ENCODE measurements around the gene IGFBP2.

The IGFBP2 gene

DNA sequence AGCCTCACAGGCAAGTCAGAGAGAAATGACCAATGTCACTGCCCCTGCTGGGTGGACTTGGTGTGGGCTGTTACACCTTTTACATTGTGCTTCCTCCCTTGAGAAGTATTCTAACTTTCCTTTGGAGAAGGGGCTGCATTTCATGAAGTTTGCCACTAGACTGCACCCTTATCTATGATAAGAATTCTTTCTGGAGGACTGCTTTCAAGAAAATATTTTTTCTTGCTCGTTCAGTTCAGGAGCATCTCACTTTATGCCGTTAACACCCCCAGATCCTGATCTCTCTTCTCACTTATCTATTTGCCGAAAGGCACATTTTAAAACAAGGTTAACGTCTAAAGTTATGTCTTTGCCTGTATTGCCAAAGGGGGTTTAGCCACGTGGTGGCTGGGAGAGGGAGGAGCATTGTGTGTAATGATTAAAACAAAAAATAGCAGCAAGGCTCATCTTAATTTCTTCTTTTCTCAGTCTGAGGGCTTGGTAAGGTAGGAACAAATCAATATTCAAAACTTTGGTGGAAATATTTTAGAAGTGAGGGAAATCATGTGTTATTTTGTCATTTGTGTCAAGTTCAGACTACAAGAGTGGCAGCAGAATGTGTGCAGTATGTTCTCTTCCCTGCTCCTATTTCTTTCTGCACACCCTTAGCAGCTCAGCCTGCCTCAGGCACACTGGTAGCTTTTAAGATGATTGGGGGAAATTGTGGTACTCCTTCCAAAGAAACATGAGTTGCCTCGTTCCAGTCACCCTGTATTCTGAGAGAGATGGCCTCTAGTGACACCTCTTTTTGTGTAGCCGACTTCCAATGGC lies 63.7 kb downstream of the IGFBP2 start:
- in situ Hi-C loops (cut with HindIII; ENCODE audit: low sequenced_read_pairs) = no loop called here

GRCh38 chr2:216698293-216698692 lies 65.1 kb downstream of the IGFBP2 start:
- in situ Hi-C loops (cut with HindIII; ENCODE audit: low sequenced_read_pairs) = no loop called here

- in situ Hi-C loops (cut with HindIII; ENCODE audit: low sequenced_read_pairs) = no loop called here
Observed at GRCh38 chr2:216698895-216699294, 65.7 kb downstream of the IGFBP2 start.

DNA sequence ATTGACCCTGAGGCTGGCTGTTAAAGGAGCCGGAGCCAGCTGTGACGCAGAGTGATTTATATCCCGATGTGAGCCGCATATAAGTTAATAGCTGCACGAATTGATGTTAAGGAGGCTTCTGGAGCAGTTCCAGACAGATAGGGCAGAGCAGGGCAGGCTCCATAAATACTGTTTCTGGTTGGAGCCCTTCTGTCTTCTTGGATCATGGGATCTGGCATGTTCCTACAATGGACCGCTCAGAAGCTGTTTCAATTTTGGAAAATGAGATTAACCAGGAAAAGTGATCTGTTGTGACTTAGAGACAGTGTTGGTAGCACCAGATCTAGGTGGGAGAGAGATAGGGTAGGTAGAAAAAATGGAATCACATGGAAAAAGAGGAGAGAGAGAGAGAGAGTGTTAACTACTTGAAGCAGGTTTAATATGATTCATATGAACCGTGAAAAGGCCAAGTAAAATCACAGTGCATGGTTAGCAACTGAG lies 66.9 kb downstream of the IGFBP2 start:
- in situ Hi-C loops (cut with HindIII; ENCODE audit: low sequenced_read_pairs) = no loop called here

GRCh38 chr2:216700781-216701180 lies 67.6 kb downstream of the IGFBP2 start:
- in situ Hi-C loops (cut with HindIII; ENCODE audit: low sequenced_read_pairs) = no loop called here

- in situ Hi-C loops (cut with HindIII; ENCODE audit: low sequenced_read_pairs) = no loop called here
Observed at GRCh38 chr2:216701544-216701943, 68.3 kb downstream of the IGFBP2 start.

GRCh38 chr2:216702756-216703155 lies 69.5 kb downstream of the IGFBP2 start:
- in situ Hi-C loops (cut with HindIII; ENCODE audit: low sequenced_read_pairs) = no loop called here

- in situ Hi-C loops (cut with HindIII; ENCODE audit: low sequenced_read_pairs) = no loop called here
Observed at GRCh38 chr2:216710551-216711301, 77.5 kb downstream of the IGFBP2 start.

DNA sequence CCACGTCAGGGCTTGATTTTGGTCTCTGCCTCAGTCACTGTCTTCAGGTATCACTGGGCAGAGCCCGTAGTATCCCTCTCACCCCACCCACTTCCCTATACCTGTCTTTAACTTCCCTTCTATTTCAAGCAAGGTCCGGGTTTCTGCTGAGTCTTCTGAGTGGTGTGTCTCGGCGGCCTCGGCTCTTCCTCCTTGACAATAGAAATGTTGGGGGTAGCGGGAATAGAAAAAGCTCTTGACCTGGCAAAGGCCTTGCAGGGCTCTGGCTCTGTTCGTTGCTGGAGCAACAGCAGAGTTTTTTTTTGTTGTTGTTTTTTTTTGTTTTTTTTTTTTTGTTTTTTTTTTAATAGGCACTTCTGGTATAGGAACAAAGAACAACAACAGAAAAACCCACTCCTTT lies 78.1 kb downstream of the IGFBP2 start:
- in situ Hi-C loops (cut with HindIII; ENCODE audit: low sequenced_read_pairs) = no loop called here

DNA sequence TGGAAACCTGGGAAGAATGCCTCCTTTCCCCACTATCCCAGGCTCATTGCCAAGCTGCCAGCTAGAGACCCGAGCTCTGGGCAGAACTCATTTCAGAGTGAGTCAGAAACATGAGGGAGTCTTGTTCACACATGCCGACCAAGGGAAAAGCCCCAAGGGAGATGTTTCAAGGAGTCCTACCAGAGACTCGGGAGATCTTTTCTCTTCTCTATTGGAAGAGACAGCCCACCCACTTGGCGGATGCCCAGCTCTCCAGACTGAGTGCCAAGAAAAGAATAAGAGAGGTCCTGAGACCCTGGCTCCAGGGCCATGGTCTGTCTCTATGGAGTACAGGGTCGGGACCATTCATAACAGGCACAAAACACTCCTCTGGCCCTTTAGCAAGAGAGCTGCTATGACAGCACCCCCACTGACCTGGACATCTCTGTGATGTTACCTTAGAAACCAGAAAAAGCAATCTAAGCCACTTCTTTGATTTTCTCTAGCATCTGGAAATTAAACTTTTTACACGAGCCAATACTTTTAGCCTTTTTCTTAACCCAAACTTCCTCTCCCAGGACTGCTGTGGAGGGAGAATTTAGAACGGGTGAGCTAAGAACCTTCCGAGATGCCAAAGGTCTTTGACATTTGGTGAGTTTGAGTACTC lies 80.6 kb downstream of the IGFBP2 start:
- in situ Hi-C loops (cut with HindIII; ENCODE audit: low sequenced_read_pairs) = no loop called here

Data from DLD1 (cell line).